GM12878 (cell line): ENCODE results near the gene CAPZB. TPM values are rescaled to one million over a fixed set of nuclear protein-coding genes. Genes with fewer than 3 reads are reported as not detected.

Source experiments
- ATAC-seq: fragments of 200-7000 bp; cut with Tn5 transposase; 3 replicates; pipeline ENCODE4 v1.9.1; 2020; ENCODE audit warnings: mild to moderate bottlenecking, moderate library complexity
- BruUV-seq: library from RNA; stranded (reverse); fragments of 400-500 nt; replicated peaks from 2 replicates; lab custom pipeline; 2021; lab: Mats Ljungman, UMichigan
- CTCF ChIA-PET: fragments of 300-600 bp; sonication (Branson Sonifier 250); formaldehyde crosslinking; extraction: SDS; loops from one replicate; lab custom pipeline; 2021; ENCODE audit warnings: inconsistent platforms; lab: Yijun Ruan, JAX
- POLR2A ChIA-PET: fragments of 350-600 bp; formaldehyde crosslinking; extraction: SDS; loops from one replicate; lab custom pipeline; 2021; ENCODE audit warnings: inconsistent platforms; lab: Charles Lee
- RAD21 ChIA-PET: fragments of 300-600 bp; sonication (Branson Sonifier 250); formaldehyde crosslinking; loops from one replicate; lab custom pipeline; 2023; ENCODE audit warnings: antibody characterized with exemption; ENCODE audit not compliant: unreplicated experiment; lab: Charles Lee
- SMC1A ChIA-PET: fragments of 300-600 bp; sonication (Branson Sonifier 250); formaldehyde crosslinking; loops from one replicate; lab custom pipeline; 2023; ENCODE audit not compliant: unreplicated experiment, uncharacterized antibody; lab: Charles Lee
- DNase-seq: peaks from one replicate; pipeline ENCODE4 v3.0.0-alpha.2; 2011; ENCODE audit warnings: low read depth, low spot score
- FAIRE-seq: peaks from 3 replicates; lab custom pipeline; 2011; peaks lifted over from hg19 to GRCh38; lab: Jason Lieb, UNC
- H2AFZ ChIP-seq: 2 replicates; pipeline ENCODE4 v1.6.0; 2011; ENCODE audit warnings: low read depth, low read length, control low read depth; ENCODE audit not compliant: control insufficient read depth
- H3K27ac ChIP-seq: 2 replicates; pipeline ENCODE4 v1.5.1; 2011; ENCODE audit warnings: control low read depth; ENCODE audit not compliant: control insufficient read depth, insufficient read depth
- H3K27me3 ChIP-seq, 2 experiments: replicated peaks in 1 of 2; 2 replicates each; pipeline versions ENCODE4 v1.6.0 to v1.6.1; 2011; ENCODE audit warnings: low read length in 1 of 2; ENCODE audit not compliant: control insufficient read depth in 2 of 2, insufficient read depth in 2 of 2
- H3K36me3 ChIP-seq, 2 experiments: 2 replicates each; pipeline ENCODE4 v1.5.1; 2011; ENCODE audit warnings: low read length in 1 of 2; ENCODE audit not compliant: control insufficient read depth in 2 of 2, insufficient read depth in 2 of 2
- H3K4me1 ChIP-seq: 2 replicates; pipeline ENCODE4 v1.6.1; 2011; ENCODE audit warnings: mild to moderate bottlenecking, low read length, moderate library complexity, mixed read lengths; ENCODE audit not compliant: control insufficient read depth, insufficient read depth
- H3K4me2 ChIP-seq: 2 replicates; pipeline ENCODE4 v1.6.0; 2011; ENCODE audit warnings: control low read depth; ENCODE audit not compliant: control insufficient read depth, insufficient read depth
- H3K4me3 ChIP-seq: fragments of 200-600 bp; sonication (generic); 2 replicates; pipeline ENCODE4 v1.5.1; 2016
- H3K79me2 ChIP-seq: 2 replicates; pipeline ENCODE4 v1.6.0; 2011; ENCODE audit warnings: low read length; ENCODE audit not compliant: control insufficient read depth, insufficient read depth
- H3K9ac ChIP-seq: 2 replicates; pipeline ENCODE4 v1.8.0; 2011; ENCODE audit warnings: low read length, control low read depth, mixed read lengths; ENCODE audit not compliant: control insufficient read depth, insufficient read depth
- H3K9me3 ChIP-seq: replicated peaks from 3 replicates; pipeline ENCODE4 v1.5.1; 2011; ENCODE audit warnings: mild to moderate bottlenecking, low read length; ENCODE audit not compliant: control insufficient read depth, insufficient read depth
- H4K20me1 ChIP-seq: 2 replicates; pipeline ENCODE4 v1.6.0; 2011; ENCODE audit not compliant: control insufficient read depth, insufficient read depth
- BCLAF1 ChIP-seq: fragments of 450-650 bp; IDR thresholded peaks from 2 replicates; pipeline ENCODE4 v1.6.1; 2017; ENCODE audit warnings: antibody characterized with exemption, mild to moderate bottlenecking, moderate library complexity
- BRCA1 ChIP-seq: IDR thresholded peaks from 2 replicates; pipeline ENCODE4 v1.6.1; 2011; ENCODE audit warnings: low read depth, low read length, improper control_type of control experiment
- CEBPB ChIP-seq, 2 experiments: fragments of 150-350 bp in 1 of 2; IDR thresholded peaks; 2 replicates each; pipeline ENCODE4 v1.6.1; 2012 to 2014; ENCODE audit warnings: low read depth in 2 of 2, low read length in 2 of 2, borderline replicate concordance in 1 of 2, inconsistent platforms in 1 of 2
- CHD2 ChIP-seq: IDR thresholded peaks from 2 replicates; pipeline ENCODE4 v1.6.1; 2011; ENCODE audit warnings: low read depth, low read length, improper control_type of control experiment, borderline replicate concordance
- GATAD2B ChIP-seq: fragments of 450-650 bp; conservative IDR thresholded peaks from 2 replicates; pipeline ENCODE4 v1.6.1; 2017; ENCODE audit warnings: low read depth, mild to moderate bottlenecking, moderate library complexity
- IKZF1 ChIP-seq: fragments of 450-650 bp; conservative IDR thresholded peaks from 2 replicates; pipeline ENCODE4 v1.6.1; 2017; ENCODE audit warnings: antibody characterized with exemption, mild to moderate bottlenecking
- IRF4 ChIP-seq: IDR thresholded peaks from 2 replicates; pipeline ENCODE4 v1.6.1; 2011; ENCODE audit warnings: low read depth, low read length
- SPI1 ChIP-seq: IDR thresholded peaks from 2 replicates; pipeline ENCODE4 v1.6.1; 2011; ENCODE audit warnings: low read depth, mild to moderate bottlenecking, low read length, moderate library complexity, borderline replicate concordance; ENCODE audit not compliant: insufficient read depth
- TBL1XR1 ChIP-seq: IDR thresholded peaks from 2 replicates; pipeline ENCODE4 v1.6.1; 2012; ENCODE audit warnings: low read depth, low read length, improper control_type of control experiment
- WGBS: methylation state at CpG from one replicate; pipeline ENCODE4 v1.1.6; 2016; ENCODE audit warnings: low lambda C conversion rate; ENCODE audit not compliant: insufficient replicate concordance, insufficient coverage; ENCODE audit errors: missing lambda C conversion rate; 5-methylcytosine and 5-hydroxymethylcytosine counted together
- in situ Hi-C: fragments of 300-500 bp; cut with MboI; formaldehyde crosslinking; loops from 9 replicates; pipeline ENCODE4 v1.14.3; 2018; ENCODE audit warnings: mixed read lengths
- intact Hi-C: fragments of 100-400 bp; cut with micrococcal nuclease; formaldehyde crosslinking; loops from one replicate; pipeline ENCODE4 v1.14.2; 2022; ENCODE audit not compliant: unreplicated experiment
- polyA plus RNA-seq, 11 experiments: library from polyadenylated mRNA; depleted of rRNA in 4 of 11; unstranded in 6 of 11; stranded (reverse) in 5 of 11; fragments of >200 nt; fragmentation: Nextera tagmentation in 4 of 11; fragmentation: Illumina TruSeq in 1 of 11; extraction: Ambion mirVana in 4 of 11; extraction: Trizol in 1 of 11; gene quantifications; 1 replicate in 1 of 11; 2 replicates in 10 of 11; pipeline versions ENCODE4 v1.2.1 to v1.2.3, GENCODE V29; 2011 to 2016; ENCODE audit warnings: inconsistent platforms in 2 of 11, missing spikeins in 2 of 11, low read depth in 1 of 11
- total RNA-seq, 4 experiments: library from RNA; depleted of rRNA in 3 of 4; stranded (reverse); fragments of >200 nt in 3 of 4; fragmentation: Illumina TruSeq in 1 of 4; extraction: Trizol in 1 of 4; gene quantifications; 2 replicates each; pipeline versions ENCODE4 v1.2.1 to v1.2.3, GENCODE V29; 2013 to 2021

The CAPZB gene
- total and polyA plus RNA-seq, 10 of the 15 experiments (the other 5 are each of a cell fraction or from before 2014, with no cell fraction given), result 104 to 454 (median 213) TPM

- ChIA-PET RAD21 (interaction anchor here (0.8 to 1.1 kb wide), 3 partner anchors 33 to 216 kb away, joined by 3 read pairs; no protein-coding TSS in a partner anchor), CTCF (interaction anchor here (1.3 to 1.6 kb wide), 2 partner anchors 44 to 148 kb away, joined by 5 to 7 read pairs; no protein-coding TSS in a partner anchor), POLR2A (interaction anchor here (1.0 kb wide), 1 partner anchor 12 kb away, joined by 8 read pairs; no protein-coding TSS in a partner anchor), SMC1A (interaction anchor here (0.5 to 1.4 kb wide), 5 partner anchors 19 to 990 kb away, joined by 3 to 6 read pairs (median 3); no protein-coding TSS in a partner anchor)
- Histone ChIP-seq H3K36me3 (peaks cover 8 to 16% of the 10 kb centered on the region in 2 experiments; a peak in 3 of 4 replicates), H3K4me3 (no peak overlapping the region), H3K4me2 (no peak overlapping the region), H3K79me2 (peaks cover 89% of the 10 kb centered on the region), H3K9me3 (no peaks in the 10 kb centered on the region), H3K27me3 (no peaks in the 10 kb centered on the region), H4K20me1 (peaks cover 11% of the 10 kb centered on the region), H3K9ac (no peak overlapping the region), H3K27ac (no peak overlapping the region), H2AFZ (no peak overlapping the region), H3K4me1 (peaks cover 5% of the 10 kb centered on the region)
- no peak for ATAC-seq
- intact Hi-C loops (no loop called here), in situ Hi-C loops (no loop called here)
- no TSS peak for BruUV-seq
- no peak for FAIRE-seq
- TF ChIP-seq SPI1, result no peak
- no peak for TF ChIP-seq CHD2
- 100% methylated on average over 4 of the region's 4 CpGs for WGBS
- DNase-seq, result no peak
Observed at GRCh38 chr1:19435181-19435580, 50.2 kb downstream of the CAPZB start.

- H3K4me3 ChIP-seq, result no peak overlapping the region
- whole genome bisulfite sequencing, result 98% methylated on average over 2 of the region's 2 CpGs
- intact Hi-C loops (no loop called here), in situ Hi-C loops (no loop called here)
- H3K27me3 ChIP-seq, result no peaks in the 10 kb centered on the region
- no peak overlapping the region for H3K27ac ChIP-seq
- no peak for TF ChIP-seq TBL1XR1
- no peak for TF ChIP-seq IRF4
- TF ChIP-seq BCLAF1, result no peak
- no peak for TF ChIP-seq BRCA1
- no peak for TF ChIP-seq CEBPB (IDR thresholded peaks at IDR 0.05; ENCODE audit: borderline replicate concordance in 1 of 2, low read depth in 2 of 2, low read length in 2 of 2)
- TF ChIP-seq GATAD2B, result no peak
- TF ChIP-seq IKZF1, result no peak
- H3K36me3 ChIP-seq, result peaks cover 9 to 16% of the 10 kb centered on the region in 2 experiments; a peak in 3 of 4 replicates
- no peak for ATAC-seq
- H3K4me1 ChIP-seq, result no peaks in the 10 kb centered on the region
- SMC1A ChIA-PET, result interaction anchor here (1.4 kb wide), 1 partner anchor 49 kb away, joined by 3 read pairs; no protein-coding TSS in a partner anchor
- FAIRE-seq, result no peak
- peaks cover 14% of the 10 kb centered on the region for H4K20me1 ChIP-seq
- H3K9me3 ChIP-seq, result no peaks in the 10 kb centered on the region
- RAD21 ChIA-PET, result no interaction called here
- no peak overlapping the region for H2AFZ ChIP-seq
- CTCF ChIA-PET, result interaction anchor here (1.3 kb wide), 1 partner anchor 148 kb away, joined by 4 read pairs; no protein-coding TSS in a partner anchor
- peaks cover 85% of the 10 kb centered on the region for H3K79me2 ChIP-seq
- POLR2A ChIA-PET, result no interaction called here
- DNase-seq, result no peak
- no peak overlapping the region for H3K9ac ChIP-seq
- no TSS peak for BruUV-seq
- no peak overlapping the region for H3K4me2 ChIP-seq
Observed at GRCh38 chr1:19433719-19433998, 51.7 kb downstream of the CAPZB start.
